Liver (tissue), 9 donors: ENCODE data around the gene SV2B. TPM values are rescaled to one million over a fixed set of nuclear protein-coding genes. Genes with fewer than 3 reads are reported as not detected.

ENCODE experiments used
- DNase-seq: peaks from one replicate; pipeline ENCODE4 v3.0.0-alpha.2; 2017; ENCODE audit warnings: low spot score
- H3K27ac ChIP-seq, 2 donors: one replicate each; pipeline ENCODE4 v1.7.0; 2013; ENCODE audit warnings: inconsistent platforms in 2 of 2, low read length in 2 of 2, control low read depth in 1 of 2, low read depth in 1 of 2, mild to moderate bottlenecking in 1 of 2
- H3K27me3 ChIP-seq, 4 donors: one replicate each; pipeline versions ENCODE4 v1.6.1 to v1.7.0; 2013; ENCODE audit warnings: low read length in 3 of 4, inconsistent platforms in 1 of 4, mild to moderate bottlenecking in 1 of 4, moderate library complexity in 1 of 4; ENCODE audit not compliant: control insufficient read depth in 4 of 4, insufficient read depth in 4 of 4
- H3K36me3 ChIP-seq, 4 donors: one replicate each; pipeline versions ENCODE4 v1.6.1 to v1.7.0; 2013; ENCODE audit warnings: low read length in 3 of 4, mild to moderate bottlenecking in 3 of 4, low read depth in 1 of 4, moderate library complexity in 1 of 4; ENCODE audit not compliant: control insufficient read depth in 4 of 4, insufficient read depth in 3 of 4
- H3K4me1 ChIP-seq, 4 donors: one replicate each; pipeline versions ENCODE4 v1.6.1 to v1.7.0; 2013; ENCODE audit warnings: low read length in 3 of 4, mild to moderate bottlenecking in 3 of 4, moderate library complexity in 1 of 4; ENCODE audit not compliant: control insufficient read depth in 4 of 4, insufficient read depth in 4 of 4
- H3K4me3 ChIP-seq, 3 donors: one replicate each; pipeline versions ENCODE4 v1.6.1 to v1.7.0; 2013; ENCODE audit warnings: low read length in 3 of 3, control low read depth in 1 of 3, low read depth in 1 of 3, mild to moderate bottlenecking in 1 of 3
- H3K9ac ChIP-seq, 2 donors: one replicate each; pipeline ENCODE4 v1.7.0; 2013; ENCODE audit warnings: low read length in 2 of 2, mild to moderate bottlenecking in 2 of 2, moderate library complexity in 2 of 2, control low read depth in 1 of 2, low read depth in 1 of 2
- H3K9me3 ChIP-seq, 4 donors: one replicate each; pipeline versions ENCODE4 v1.6.1 to v1.7.0; 2013; ENCODE audit warnings: low read length in 3 of 4; ENCODE audit not compliant: control insufficient read depth in 4 of 4
- EGR1 ChIP-seq, 2 donors: IDR thresholded peaks; 2 replicates each; pipeline ENCODE4 v1.6.1; 2016 to 2018; ENCODE audit warnings: antibody characterized with exemption in 2 of 2, low read depth in 2 of 2
- FOXA1 ChIP-seq: IDR thresholded peaks from 2 replicates; pipeline ENCODE4 v1.6.1; 2016; ENCODE audit warnings: antibody characterized with exemption
- FOXA2 ChIP-seq: IDR thresholded peaks from 2 replicates; pipeline ENCODE4 v1.6.1; 2016; ENCODE audit warnings: antibody characterized with exemption
- JUND ChIP-seq, 2 donors: IDR thresholded peaks; 2 replicates each; pipeline ENCODE4 v1.6.1; 2016; ENCODE audit warnings: antibody characterized with exemption in 2 of 2
- NR2F2 ChIP-seq: IDR thresholded peaks from 2 replicates; pipeline ENCODE4 v1.6.1; 2016; ENCODE audit warnings: antibody characterized with exemption
- RXRA ChIP-seq, 2 donors: IDR thresholded peaks; 2 replicates each; pipeline ENCODE4 v1.6.1; 2017 to 2018; ENCODE audit warnings: antibody characterized with exemption in 2 of 2, mild to moderate bottlenecking in 1 of 2
- SP1 ChIP-seq: IDR thresholded peaks from 2 replicates; pipeline ENCODE4 v1.6.1; 2018; ENCODE audit warnings: antibody characterized with exemption, mild to moderate bottlenecking
- TAF1 ChIP-seq: conservative IDR thresholded peaks from 2 replicates; pipeline ENCODE4 v1.6.1; 2016; ENCODE audit warnings: antibody characterized with exemption, mild to moderate bottlenecking
- WGBS: extraction: QIAGEN DNeasy Blood & Tissue Kit; methylation state at CpG from one replicate; pipeline ENCODE4 v1.1.7; 2013; 5-methylcytosine and 5-hydroxymethylcytosine counted together
- polyA plus RNA-seq, 2 donors: library from polyadenylated mRNA; stranded (reverse) in 1 of 2; unstranded in 1 of 2; fragments of 200-250 nt in 1 of 2; fragments of >200 nt in 1 of 2; fragmentation: Nextera tagmentation in 1 of 2; extraction: Ambion mirVana in 1 of 2; gene quantifications; one replicate each; pipeline versions ENCODE4 v1.2.1 to v1.2.3, GENCODE V29; 2013 to 2015
- total RNA-seq, 2 donors: library from RNA; depleted of rRNA; stranded (reverse); fragments of >200 nt; gene quantifications; one replicate each; pipeline ENCODE4 v1.2.3, GENCODE V29; 2014
- TF ChIP-seq, protein P1 (sequence below): IDR thresholded peaks from 2 replicates; pipeline ENCODE4 v1.6.1; 2016; ENCODE audit warnings: antibody characterized with exemption, mild to moderate bottlenecking
- donor health status: healthy.
- donor health status: healthy.
- donor health status: healthy.
- donor health status: healthy.
- donor health status: healthy.

SV2B gene
- total and polyA plus RNA-seq, 4 donors = 0.08 to 0.16 (median 0.09) TPM; not detected in 1

DNA sequence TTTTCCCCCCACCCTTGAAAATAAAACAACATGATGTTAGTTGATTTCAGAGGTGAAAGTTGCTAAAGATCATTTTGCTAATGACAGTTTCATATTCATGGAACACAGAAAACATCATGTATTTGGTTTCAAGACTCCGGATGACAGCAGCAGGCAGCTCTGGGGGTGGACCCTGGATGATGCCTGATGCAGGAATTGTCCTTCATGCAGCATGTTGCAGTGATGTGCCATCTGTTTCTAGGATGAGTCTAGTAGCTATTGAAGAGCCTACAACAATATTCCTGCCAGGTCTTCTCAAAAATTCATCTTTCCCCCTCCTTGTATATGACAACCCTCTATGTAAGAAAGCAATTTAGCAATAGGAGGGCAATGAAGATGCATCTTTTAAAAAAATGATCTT, 108.3 kb downstream of the SV2B start (continued):
- TF ChIP-seq, protein P1, sequence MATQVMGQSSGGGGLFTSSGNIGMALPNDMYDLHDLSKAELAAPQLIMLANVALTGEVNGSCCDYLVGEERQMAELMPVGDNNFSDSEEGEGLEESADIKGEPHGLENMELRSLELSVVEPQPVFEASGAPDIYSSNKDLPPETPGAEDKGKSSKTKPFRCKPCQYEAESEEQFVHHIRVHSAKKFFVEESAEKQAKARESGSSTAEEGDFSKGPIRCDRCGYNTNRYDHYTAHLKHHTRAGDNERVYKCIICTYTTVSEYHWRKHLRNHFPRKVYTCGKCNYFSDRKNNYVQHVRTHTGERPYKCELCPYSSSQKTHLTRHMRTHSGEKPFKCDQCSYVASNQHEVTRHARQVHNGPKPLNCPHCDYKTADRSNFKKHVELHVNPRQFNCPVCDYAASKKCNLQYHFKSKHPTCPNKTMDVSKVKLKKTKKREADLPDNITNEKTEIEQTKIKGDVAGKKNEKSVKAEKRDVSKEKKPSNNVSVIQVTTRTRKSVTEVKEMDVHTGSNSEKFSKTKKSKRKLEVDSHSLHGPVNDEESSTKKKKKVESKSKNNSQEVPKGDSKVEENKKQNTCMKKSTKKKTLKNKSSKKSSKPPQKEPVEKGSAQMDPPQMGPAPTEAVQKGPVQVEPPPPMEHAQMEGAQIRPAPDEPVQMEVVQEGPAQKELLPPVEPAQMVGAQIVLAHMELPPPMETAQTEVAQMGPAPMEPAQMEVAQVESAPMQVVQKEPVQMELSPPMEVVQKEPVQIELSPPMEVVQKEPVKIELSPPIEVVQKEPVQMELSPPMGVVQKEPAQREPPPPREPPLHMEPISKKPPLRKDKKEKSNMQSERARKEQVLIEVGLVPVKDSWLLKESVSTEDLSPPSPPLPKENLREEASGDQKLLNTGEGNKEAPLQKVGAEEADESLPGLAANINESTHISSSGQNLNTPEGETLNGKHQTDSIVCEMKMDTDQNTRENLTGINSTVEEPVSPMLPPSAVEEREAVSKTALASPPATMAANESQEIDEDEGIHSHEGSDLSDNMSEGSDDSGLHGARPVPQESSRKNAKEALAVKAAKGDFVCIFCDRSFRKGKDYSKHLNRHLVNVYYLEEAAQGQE = no peak
- TF ChIP-seq FOXA2 = no peak

DNA sequence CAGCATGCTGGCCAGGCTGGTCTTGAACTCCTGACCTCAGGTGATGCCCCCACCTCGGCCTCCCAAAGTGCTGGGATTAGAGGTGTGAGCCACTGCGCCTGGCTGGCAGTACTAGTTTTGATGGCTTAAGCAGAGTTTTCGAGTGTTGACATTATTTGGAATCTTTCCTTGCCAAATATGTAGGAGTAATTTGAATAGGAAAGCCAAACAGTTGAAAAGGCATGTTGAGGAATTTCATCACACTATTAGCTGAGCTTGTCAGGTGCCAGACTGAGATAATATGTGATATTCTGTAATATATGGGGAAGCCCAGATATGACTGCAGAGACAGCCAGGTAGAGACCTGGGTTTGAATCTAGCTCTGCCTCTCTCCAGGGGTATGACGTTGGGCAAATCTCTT, 109.3 kb downstream of the SV2B start:
- Histone ChIP-seq H3K4me1 (no peaks in the 10 kb centered on the region), H3K27ac (no peak overlapping the region), H3K4me3 (no peak overlapping the region), H3K27me3 (peaks cover 0 to 7% (median 1%) of the 10 kb centered on the region in 4 donors), H3K9ac (no peak overlapping the region), H3K9me3 (peaks cover 0 to 2% (median 0%) of the 10 kb centered on the region in 4 donors), H3K36me3 (no peaks in the 10 kb centered on the region)
- 46% methylated on average over 4 of the region's 4 CpGs for WGBS
- no peak for DNase-seq
- no peak for TF ChIP-seq NR2F2
- TF ChIP-seq TAF1 = no peak
- TF ChIP-seq FOXA2 = no peak
- TF ChIP-seq, protein P1 = no peak
- TF ChIP-seq SP1 = no peak
- TF ChIP-seq FOXA1 = no peak
- no peak for TF ChIP-seq RXRA (IDR thresholded peaks at IDR 0.05)
- TF ChIP-seq EGR1 (IDR thresholded peaks at IDR 0.05; ENCODE audit: low read depth in 2 of 2) = no peak

DNA sequence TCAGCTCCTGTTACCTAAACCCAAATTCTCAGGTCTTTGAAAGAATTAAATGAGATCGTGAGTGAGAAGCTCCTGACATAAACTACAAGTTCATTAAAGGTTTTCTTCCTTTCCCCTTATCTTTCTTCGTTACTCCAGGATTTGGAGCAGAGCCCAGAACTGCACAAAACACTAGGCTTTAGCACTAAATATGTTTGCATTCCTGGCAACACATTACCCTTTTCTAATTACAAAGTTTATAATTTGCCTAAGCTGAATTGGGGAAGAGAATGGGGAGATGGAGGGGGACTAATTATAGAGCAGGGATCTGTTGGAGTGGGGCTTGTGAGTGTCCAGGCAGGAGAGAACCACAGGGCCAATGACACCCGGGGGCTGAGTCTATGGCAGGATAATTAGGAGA, 109.7 kb downstream of the SV2B start:
- Histone ChIP-seq H3K9ac (no peak overlapping the region), H3K4me1 (no peaks in the 10 kb centered on the region), H3K27ac (no peak overlapping the region), H3K36me3 (no peaks in the 10 kb centered on the region), H3K4me3 (no peak overlapping the region), H3K9me3 (peaks cover 0 to 2% (median 0%) of the 10 kb centered on the region in 4 donors), H3K27me3 (peaks cover 0 to 11% (median 1%) of the 10 kb centered on the region in 4 donors)
- no peak for DNase-seq
- TF ChIP-seq, protein P1 = no peak
- TF ChIP-seq SP1 (no peak), JUND (IDR thresholded peaks at IDR 0.05) (no peak)
- 48% methylated on average over 3 of the region's 3 CpGs for WGBS
